Activated T-cell treated with anti-CD3 and anti-CD28 coated beads, Interleukin-2, amount 50 U/mL, for 24 hours (primary cell): ENCODE data around the gene PPP1R18.
"Not testable (repeated sequence)": the region's sequence is repeated elsewhere in the genome, so short reads cannot be mapped to it uniquely, and the experiment has no call there.

Experiments
- DNase-seq: peaks from one replicate; pipeline ENCODE4 v3.0.0-alpha.2; 2020
- H3K27ac Mint-ChIP-seq: 2 replicates; pipeline ENCODE4 v1.8.0; 2020; ENCODE audit warnings: mild to moderate bottlenecking, mixed read lengths
- H3K27me3 Mint-ChIP-seq: 2 replicates; pipeline ENCODE4 v1.8.0; 2020; ENCODE audit warnings: mixed read lengths
- H3K36me3 Mint-ChIP-seq: 2 replicates; pipeline ENCODE4 v1.8.0; 2020; ENCODE audit warnings: low read depth, mixed read lengths
- H3K4me1 Mint-ChIP-seq: 2 replicates; pipeline ENCODE4 v1.8.0; 2020; ENCODE audit warnings: low read depth, mixed read lengths
- H3K4me3 Mint-ChIP-seq: 2 replicates; pipeline ENCODE4 v1.8.0; 2020; ENCODE audit warnings: mild to moderate bottlenecking, moderate library complexity, mixed read lengths
- H3K9me3 Mint-ChIP-seq: 2 replicates; pipeline ENCODE4 v1.8.0; 2020; ENCODE audit warnings: mixed read lengths

Gene PPP1R18

DNA sequence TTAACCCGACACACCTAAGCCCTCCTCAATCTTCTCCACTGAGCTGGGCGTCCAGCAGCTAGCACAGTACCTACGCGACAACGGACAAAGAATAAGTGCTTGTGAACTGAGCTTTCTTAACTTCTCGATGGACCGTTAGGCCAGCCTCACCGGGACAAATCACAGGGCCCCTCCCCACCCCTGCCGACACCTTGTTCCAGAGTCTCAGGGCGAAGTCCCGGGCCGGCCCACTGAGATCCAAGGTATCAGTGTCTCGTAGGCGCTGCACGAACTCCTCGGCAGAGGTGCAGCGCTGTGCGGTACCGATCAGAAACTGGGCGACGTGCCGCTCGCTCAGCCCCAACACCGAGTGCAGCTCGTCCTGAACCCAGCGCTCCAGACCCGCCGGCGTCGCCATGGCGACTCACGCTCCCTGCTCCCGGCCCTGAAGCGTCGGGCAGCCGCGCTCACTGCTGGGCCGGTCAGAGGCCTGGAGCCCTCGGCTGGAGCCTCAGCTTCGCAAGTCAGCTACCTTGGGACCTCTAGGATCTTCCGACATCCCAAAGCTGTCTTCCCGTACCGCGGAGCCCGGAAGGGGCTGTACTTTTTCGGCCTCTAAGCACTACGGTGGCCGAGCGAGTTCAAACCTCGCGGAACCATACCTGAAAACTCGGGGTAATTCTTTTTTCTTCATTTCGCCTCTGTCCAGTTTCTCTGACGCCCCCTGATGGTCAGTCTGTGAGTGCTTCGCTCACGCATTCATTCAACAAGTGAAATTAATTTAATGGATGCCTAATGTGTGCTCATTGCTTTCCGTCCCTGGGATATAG lies 13.8 kb downstream of the PPP1R18 start, which contains the start of gene DHX16:
TSS of gene DHX16 (minus strand) at position 562 of the 809 bp plus-strand sequence. CDS start at position 397, 165 bp downstream.
- Mint-ChIP-seq H3K4me3 (peak within 1 kb of the TSS; percentile 93), H3K27me3 (no peaks in the 10 kb centered on the region), H3K36me3 (peaks cover 56% of the 10 kb centered on the region), H3K27ac (peak within 1 kb of the TSS; percentile 79), H3K4me1 (peaks cover 34% of the 10 kb centered on the region), H3K9me3 (no peaks in the 10 kb centered on the region)
- DNase-seq = peak; percentile 90

GRCh38 chr6:30670760-30671527 lies 15.5 kb downstream of the PPP1R18 start:
- peaks cover 56% of the 10 kb centered on the region for H3K36me3 Mint-ChIP-seq
- H3K27ac Mint-ChIP-seq = peak overlapping the region; percentile 60
- DNase-seq = no peak

DNA sequence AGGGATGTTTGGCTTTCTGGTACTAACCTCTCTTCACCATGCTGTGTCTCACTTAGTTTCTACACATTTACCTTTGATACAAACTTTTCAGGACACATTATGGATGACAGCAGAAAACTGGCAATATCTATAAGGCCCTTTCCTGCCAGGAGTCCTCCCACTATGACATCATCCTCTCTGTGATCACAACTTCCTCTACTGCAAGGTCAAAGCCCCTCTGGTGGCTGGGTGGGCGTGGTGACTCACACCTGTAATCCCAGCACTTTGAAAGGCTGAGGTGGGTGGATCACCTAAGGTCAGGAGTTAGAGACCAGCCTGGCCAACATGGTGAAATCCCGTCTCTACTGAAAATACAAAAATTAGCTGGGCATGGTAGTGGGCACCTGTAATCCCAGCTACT lies 20.1 kb downstream of the PPP1R18 start:
- not testable (repeated sequence) for H3K27me3 Mint-ChIP-seq

More at GRCh38 chr6:30670760-30671527, 15.5 kb downstream of the PPP1R18 start:
- H3K4me3 Mint-ChIP-seq = peak overlapping the region; percentile 93
- no peaks in the 10 kb centered on the region for H3K27me3 Mint-ChIP-seq
- H3K9me3 Mint-ChIP-seq = no peaks in the 10 kb centered on the region
- peaks cover 44% of the 10 kb centered on the region for H3K4me1 Mint-ChIP-seq

GRCh38 chr6:30664994-30665767 lies 21.3 kb downstream of the PPP1R18 start:
- H3K27ac Mint-ChIP-seq = no peak overlapping the region
- H3K4me1 Mint-ChIP-seq = peaks cover 23% of the 10 kb centered on the region
- H3K27me3 Mint-ChIP-seq = no peaks in the 10 kb centered on the region
- no peaks in the 10 kb centered on the region for H3K9me3 Mint-ChIP-seq
- DNase-seq = no peak
- peaks cover 89% of the 10 kb centered on the region for H3K36me3 Mint-ChIP-seq
- H3K4me3 Mint-ChIP-seq = no peak overlapping the region

More for the DNA sequence above, 20.1 kb downstream of the PPP1R18 start:
- H3K4me3 Mint-ChIP-seq, H3K9me3 Mint-ChIP-seq: not testable (repeated sequence)
- H3K4me1 Mint-ChIP-seq = peaks cover 35% of the 10 kb centered on the region
- DNase-seq = peak; percentile 55
- peaks cover 88% of the 10 kb centered on the region for H3K36me3 Mint-ChIP-seq
- peak overlapping the region; percentile 87 for H3K27ac Mint-ChIP-seq

DNA sequence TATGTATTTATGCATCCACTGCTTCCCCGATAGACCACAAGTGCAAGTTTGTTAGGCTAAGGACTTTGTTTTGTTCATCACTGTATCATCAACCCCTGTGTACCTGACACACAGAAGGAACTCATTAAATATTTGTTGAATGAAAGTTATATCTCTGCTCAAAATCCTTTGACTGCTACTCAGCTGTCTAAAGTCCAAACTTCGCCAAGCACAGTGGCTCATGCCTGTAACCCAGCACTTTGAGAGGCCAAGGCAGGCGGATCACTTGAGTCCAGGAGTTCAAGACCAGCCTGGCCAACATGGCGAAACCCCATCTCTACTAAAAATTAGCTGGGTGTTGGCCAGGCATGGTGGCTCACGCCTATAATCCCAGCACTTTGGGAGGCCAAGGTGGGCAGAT lies 28.5 kb downstream of the PPP1R18 start:
- Mint-ChIP-seq H3K27ac (peak overlapping the region; percentile 30), H3K36me3 (peaks cover 96% of the 10 kb centered on the region)
- not testable (repeated sequence) for H3K9me3 Mint-ChIP-seq

DNA sequence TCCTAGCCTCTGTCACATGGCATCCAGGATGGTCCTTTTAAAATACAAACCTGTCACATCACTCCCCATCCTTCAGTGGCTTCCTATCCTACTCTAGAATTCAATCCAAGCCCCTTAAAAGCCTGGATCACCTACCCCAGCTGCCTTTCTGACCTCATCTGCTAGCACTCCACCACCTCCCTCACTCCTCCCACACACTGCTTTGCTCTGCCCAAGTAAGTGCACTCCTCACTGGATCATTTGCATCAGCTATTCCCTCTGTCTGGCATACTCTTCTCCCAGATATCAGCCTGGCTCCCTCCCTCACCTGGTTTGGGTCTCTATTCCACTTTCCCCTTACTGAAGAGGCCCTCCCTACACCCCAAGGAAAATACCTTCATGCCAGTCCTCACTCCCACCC lies 29.0 kb downstream of the PPP1R18 start:
- H3K4me1 Mint-ChIP-seq = peaks cover 2% of the 10 kb centered on the region
- no peaks in the 10 kb centered on the region for H3K27me3 Mint-ChIP-seq
- H3K27ac Mint-ChIP-seq = peak overlapping the region; percentile 85
- peaks cover 96% of the 10 kb centered on the region for H3K36me3 Mint-ChIP-seq
- no peaks in the 10 kb centered on the region for H3K9me3 Mint-ChIP-seq
- no peak overlapping the region for H3K4me3 Mint-ChIP-seq
- no peak for DNase-seq

More for the DNA sequence above, 28.5 kb downstream of the PPP1R18 start:
- not testable (repeated sequence) for DNase-seq, H3K4me3 Mint-ChIP-seq, H3K27me3 Mint-ChIP-seq, H3K4me1 Mint-ChIP-seq

DNA sequence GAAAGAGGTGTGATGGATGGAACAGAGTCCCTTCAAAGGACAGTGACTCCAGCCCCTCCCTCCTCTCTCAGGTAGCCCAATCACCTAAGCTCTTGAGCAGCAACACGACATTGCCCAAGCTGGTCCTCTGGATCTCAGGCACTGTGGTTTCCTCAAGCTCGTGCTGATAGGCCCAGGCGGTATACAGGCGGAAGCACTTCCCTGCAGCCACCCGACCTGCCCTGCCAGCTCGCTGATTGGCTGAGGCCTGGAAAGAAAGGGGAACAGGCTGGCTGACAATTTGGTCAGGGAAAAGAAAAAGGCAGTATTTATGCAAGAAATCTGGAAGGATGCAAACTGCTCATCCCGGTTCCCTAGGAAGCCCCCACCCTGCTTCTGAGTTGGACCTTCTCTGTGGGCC lies 29.9 kb downstream of the PPP1R18 start:
- Mint-ChIP-seq H3K4me1 (peaks cover 2% of the 10 kb centered on the region), H3K27ac (peak overlapping the region; percentile 18), H3K4me3 (no peak overlapping the region), H3K36me3 (peaks cover 96% of the 10 kb centered on the region), H3K9me3 (no peaks in the 10 kb centered on the region), H3K27me3 (no peaks in the 10 kb centered on the region)
- DNase-seq = no peak

DNA sequence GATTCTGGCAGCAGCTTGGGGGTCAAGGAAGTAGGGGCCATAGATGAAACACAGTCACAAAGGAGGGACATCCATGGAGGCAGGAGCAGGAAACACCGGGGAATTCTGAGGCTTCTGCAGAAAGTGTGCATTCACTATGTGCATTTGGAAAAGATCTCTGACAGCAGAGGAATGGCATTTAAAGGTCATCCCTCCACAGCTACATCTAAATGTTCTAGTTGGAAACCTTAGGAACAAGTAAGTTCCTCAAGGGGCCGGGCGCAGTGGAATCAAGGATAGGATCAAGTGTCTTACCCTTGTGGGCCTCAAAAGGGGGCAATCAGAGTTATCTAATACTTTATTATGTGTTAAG lies 30.7 kb downstream of the PPP1R18 start:
- H3K27me3 Mint-ChIP-seq = no peaks in the 10 kb centered on the region
- peaks cover 96% of the 10 kb centered on the region for H3K36me3 Mint-ChIP-seq
- H3K4me3 Mint-ChIP-seq = no peak overlapping the region
- DNase-seq = no peak
- H3K9me3 Mint-ChIP-seq = no peaks in the 10 kb centered on the region
- peak overlapping the region; percentile 50 for H3K27ac Mint-ChIP-seq
- H3K4me1 Mint-ChIP-seq = peaks cover 4% of the 10 kb centered on the region

GRCh38 chr6:30654798-30655742 lies 31.4 kb downstream of the PPP1R18 start:
- H3K27ac Mint-ChIP-seq = peak overlapping the region; percentile 50
- H3K4me3 Mint-ChIP-seq = no peak overlapping the region
- H3K4me1 Mint-ChIP-seq = peaks cover 4% of the 10 kb centered on the region
- peaks cover 94% of the 10 kb centered on the region for H3K36me3 Mint-ChIP-seq
- H3K27me3 Mint-ChIP-seq = no peaks in the 10 kb centered on the region
- no peaks in the 10 kb centered on the region for H3K9me3 Mint-ChIP-seq
- DNase-seq = no peak

DNA sequence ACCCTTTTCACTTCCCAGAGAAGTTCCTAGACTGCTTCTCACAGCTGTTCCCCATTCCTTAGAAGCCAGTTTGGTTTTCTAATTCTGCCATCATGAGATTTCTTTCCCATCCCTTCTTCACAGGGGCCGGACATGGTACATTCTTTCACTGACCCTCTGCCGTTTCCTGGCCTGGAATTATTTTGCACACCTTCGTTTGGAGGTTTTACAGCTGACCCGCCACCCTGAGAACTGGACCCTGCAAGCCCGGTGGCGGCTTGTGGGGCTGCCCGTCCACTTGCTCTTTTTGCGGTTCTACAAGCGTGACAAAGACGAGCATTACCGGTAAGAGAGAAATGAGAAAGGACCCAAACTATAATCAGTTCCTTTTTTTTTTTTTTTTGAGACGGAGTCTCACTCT lies 35.3 kb downstream of the PPP1R18 start:
- no peak for DNase-seq
- peaks cover 23% of the 10 kb centered on the region for H3K4me1 Mint-ChIP-seq
- no peaks in the 10 kb centered on the region for H3K27me3 Mint-ChIP-seq
- peaks cover 81% of the 10 kb centered on the region for H3K36me3 Mint-ChIP-seq
- H3K9me3 Mint-ChIP-seq = no peaks in the 10 kb centered on the region
- H3K4me3 Mint-ChIP-seq = no peak overlapping the region
- H3K27ac Mint-ChIP-seq = peak overlapping the region; percentile 17

DNA sequence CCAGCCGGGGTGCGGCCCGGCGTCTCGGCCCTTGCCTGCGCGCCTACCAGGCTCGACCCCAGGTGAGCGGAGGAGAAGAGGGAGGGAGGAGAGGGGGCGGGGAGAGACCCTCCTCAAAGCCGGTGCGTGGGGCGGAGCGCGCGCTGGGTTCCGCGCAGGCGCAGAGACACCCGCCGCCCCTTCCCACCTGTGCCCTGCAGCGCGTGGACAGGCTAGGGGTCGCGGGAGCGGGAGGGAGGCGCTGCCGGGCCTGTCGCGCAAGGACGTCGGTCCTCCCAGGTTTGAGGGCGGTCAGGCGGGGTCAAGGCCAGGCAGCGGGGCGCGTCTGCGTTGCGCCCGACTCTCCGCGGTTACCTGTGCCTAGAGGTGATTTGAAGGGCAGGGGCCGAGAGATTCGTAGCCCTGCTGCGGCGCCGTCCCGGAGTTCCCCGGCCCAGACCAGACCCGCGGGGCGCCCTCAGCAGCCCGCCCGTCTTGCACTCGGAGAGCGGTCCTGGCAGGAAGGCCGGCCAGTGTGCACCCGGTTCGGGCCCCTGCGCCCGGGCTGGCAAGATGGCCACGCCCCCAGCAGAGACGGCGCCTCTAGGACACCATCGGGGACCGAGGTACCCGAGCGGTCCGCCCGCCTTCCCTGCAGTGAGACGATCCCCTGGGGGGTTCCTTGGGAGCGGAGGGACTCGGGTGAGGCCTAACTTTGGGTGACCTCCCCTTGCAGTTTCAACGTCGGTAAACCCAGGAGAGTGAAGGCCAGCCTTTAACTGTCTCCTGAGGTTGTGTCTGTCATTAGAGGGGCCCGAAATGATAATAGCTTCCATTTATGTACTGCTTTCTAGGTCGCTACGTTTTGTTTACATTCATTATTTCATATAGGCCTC lies 39.0 kb downstream of the PPP1R18 start:
- Mint-ChIP-seq H3K4me1 (peaks cover 31% of the 10 kb centered on the region), H3K36me3 (peaks cover 77% of the 10 kb centered on the region), H3K4me3 (peak overlapping the region; percentile 91), H3K27me3 (no peaks in the 10 kb centered on the region), H3K9me3 (no peaks in the 10 kb centered on the region), H3K27ac (peak overlapping the region; percentile 94)
- DNase-seq = peak; percentile 91

GRCh38 chr6:30646450-30647241 lies 39.8 kb downstream of the PPP1R18 start, which contains the start of gene C6orf136:
C6orf136 (plus strand) TSS chr6:30647133; CDS start chr6:30647232, 99 bp downstream.
- H3K4me3 Mint-ChIP-seq = peak within 1 kb of the TSS; percentile 91
- no peaks in the 10 kb centered on the region for H3K27me3 Mint-ChIP-seq
- peak within 1 kb of the TSS; percentile 94 for H3K27ac Mint-ChIP-seq
- peaks cover 34% of the 10 kb centered on the region for H3K4me1 Mint-ChIP-seq
- peaks cover 74% of the 10 kb centered on the region for H3K36me3 Mint-ChIP-seq
- no peaks in the 10 kb centered on the region for H3K9me3 Mint-ChIP-seq
- peak; percentile 90 for DNase-seq
